Upper lobe of right lung (tissue), 1 donor: Measurements from ENCODE around the gene SMIM35. TPM values are rescaled to one million over a fixed set of nuclear protein-coding genes. Genes with fewer than 3 reads are reported as not detected.

ENCODE experiments used
- ATAC-seq: fragments of 200-7000 bp; cut with Tn5 transposase; one replicate; pipeline ENCODE4 v1.9.1; 2020; ENCODE audit warnings: mild to moderate bottlenecking, moderate library complexity
- DNase-seq: peaks from one replicate; pipeline ENCODE4 v3.0.0-alpha.2; 2020
- H3K27ac ChIP-seq: fragments of 200-600 bp; one replicate; pipeline ENCODE4 v1.8.0; 2022
- H3K27me3 ChIP-seq: fragments of 200-600 bp; one replicate; pipeline ENCODE4 v1.8.0; 2022; ENCODE audit warnings: mild to moderate bottlenecking
- H3K36me3 ChIP-seq: fragments of 200-600 bp; one replicate; pipeline ENCODE4 v1.8.0; 2022
- H3K4me1 ChIP-seq: fragments of 200-600 bp; one replicate; pipeline ENCODE4 v1.8.0; 2022
- H3K4me3 ChIP-seq: fragments of 200-600 bp; one replicate; pipeline ENCODE4 v1.8.0; 2022; ENCODE audit warnings: mild to moderate bottlenecking
- H3K9me3 ChIP-seq: fragments of 200-600 bp; one replicate; pipeline ENCODE4 v1.8.0; 2022
- CTCF ChIP-seq: fragments of 200-600 bp; IDR thresholded peaks from one replicate; pipeline ENCODE4 v1.8.0; 2022; ENCODE audit warnings: antibody characterized with exemption
- intact Hi-C: fragments of 100-400 bp; cut with DNase I; formaldehyde crosslinking; loops from one replicate; pipeline ENCODE4 v1.11.0; 2022
- total RNA-seq: library from RNA; stranded (reverse); fragmentation: NEBNext Ultra II Directional; extraction: Animal tissue kit (Norgen Biotek cat#: 25700); gene quantifications from one replicate; pipeline ENCODE4 v1.2.1, GENCODE V29; 2021
- donor health status: DM: no; HTN: yes; CAD: no; lungs with severe emphysema.

Gene SMIM35
- total RNA-seq, 1 donor from 2014 or later, result not detected

GRCh38 chr11:117960406-117960805 is 126.4 kb downstream of the SMIM35 start:
- Histone ChIP-seq H3K27ac (no peak overlapping the region), H3K27me3 (no peaks in the 10 kb centered on the region), H3K36me3 (no peaks in the 10 kb centered on the region), H3K4me3 (no peak overlapping the region), H3K4me1 (no peaks in the 10 kb centered on the region), H3K9me3 (no peaks in the 10 kb centered on the region)
- DNase-seq (no peak), ATAC-seq (no peak)
- intact Hi-C loops, result no loop called here
- TF ChIP-seq CTCF, result no peak

- intact Hi-C loops, result no loop called here
Observed at GRCh38 chr11:117959438-117960149, 127.2 kb downstream of the SMIM35 start.

GRCh38 chr11:117958949-117959348 is 127.8 kb downstream of the SMIM35 start:
- no peaks in the 10 kb centered on the region for H3K4me1 ChIP-seq
- no peak overlapping the region for H3K27ac ChIP-seq
- no peaks in the 10 kb centered on the region for H3K27me3 ChIP-seq
- no peaks in the 10 kb centered on the region for H3K36me3 ChIP-seq
- TF ChIP-seq CTCF, result no peak
- DNase-seq (no peak), ATAC-seq (no peak)
- H3K9me3 ChIP-seq, result no peaks in the 10 kb centered on the region
- intact Hi-C loops, result no loop called here
- no peak overlapping the region for H3K4me3 ChIP-seq

More at GRCh38 chr11:117959438-117960149, 127.2 kb downstream of the SMIM35 start:
- Histone ChIP-seq H3K9me3 (no peaks in the 10 kb centered on the region), H3K27me3 (no peaks in the 10 kb centered on the region), H3K36me3 (no peaks in the 10 kb centered on the region), H3K27ac (no peak overlapping the region), H3K4me1 (no peaks in the 10 kb centered on the region), H3K4me3 (no peak overlapping the region)
- DNase-seq, result no peak
- peak; percentile 67 for ATAC-seq
- no peak for TF ChIP-seq CTCF

Other genes starting within 250 kb of the SMIM35 start
- 59.0 TPM for gene FXYD6, start 210.3 kb downstream of the SMIM35 start, total RNA-seq
- gene TMPRSS13, start 157.6 kb downstream of the SMIM35 start, total RNA-seq, result 9.9 TPM
- 33.8 TPM for gene IL10RA, start 100.6 kb downstream of the SMIM35 start, total RNA-seq
- 3.0 TPM for gene TMPRSS4, start 9.9 kb downstream of the SMIM35 start, total RNA-seq
- 7.2 TPM for gene SCN4B, start 65.9 kb upstream of the SMIM35 start, total RNA-seq
- gene SCN2B, start 89.7 kb upstream of the SMIM35 start, total RNA-seq, result 2.5 TPM
- gene JAML, start 138.0 kb upstream of the SMIM35 start, total RNA-seq, result 87.9 TPM
- gene MPZL3, start 165.4 kb upstream of the SMIM35 start, total RNA-seq, result 11.8 TPM
- 119 TPM for gene MPZL2, start 177.3 kb upstream of the SMIM35 start, total RNA-seq
- 14.5 TPM for gene CD3E, start 217.8 kb upstream of the SMIM35 start, total RNA-seq